Left ventricle myocardium superior (tissue), 1 donor: ENCODE data around the gene IQCB1. TPM values are rescaled to one million over a fixed set of nuclear protein-coding genes. Genes with fewer than 3 reads are reported as not detected.

Experiments used
- total RNA-seq: library from RNA; stranded (reverse); fragmentation: NEBNext Ultra II Directional; extraction: Animal tissue kit (Norgen Biotek cat#: 25700); gene quantifications from one replicate; pipeline ENCODE4 v1.2.1, GENCODE V29; 2021
- donor health status: DM: no; HTN: yes; CAD: no; lungs with severe emphysema.

The IQCB1 gene
- total RNA-seq, 1 donor from 2014 or later: 6.3 TPM

Other genes with a start within 250 kb of the IQCB1 start
- 228 TPM for gene FBXO40, start 241.7 kb downstream of the IQCB1 start, total RNA-seq
- gene HCLS1, start 174.2 kb downstream of the IQCB1 start, total RNA-seq: 11.1 TPM
- gene GOLGB1, start 85.3 kb downstream of the IQCB1 start, total RNA-seq: 45.8 TPM
- 3.5 TPM for gene EAF2, start 149 bp upstream of the IQCB1 start, total RNA-seq
- gene SLC15A2, start 59.3 kb upstream of the IQCB1 start, total RNA-seq: 6.8 TPM
- gene ILDR1, start 187.2 kb upstream of the IQCB1 start, total RNA-seq: 0.20 TPM
- 4.4 TPM for gene CD86, start 220.3 kb upstream of the IQCB1 start, total RNA-seq